SU-DHL-6 (cell line): ENCODE results near the gene LIM2.
"Not testable (repeated sequence)": the region's sequence is repeated elsewhere in the genome, so short reads cannot be mapped to it uniquely, and the experiment has no call there.

Experiments used
- H2AFZ ChIP-seq: fragments of 200-600 bp; sonication (generic); 2 replicates; pipeline ENCODE4 v1.6.1; 2014; ENCODE audit warnings: low read depth, mild to moderate bottlenecking, moderate library complexity, mixed read lengths, antibody characterized with exemption, low read length; ENCODE audit not compliant: severe bottlenecking
- H3F3A ChIP-seq: fragments of 200-600 bp; shearing (Covaris generic); 2 replicates; pipeline ENCODE4 v1.6.0; 2016; ENCODE audit warnings: antibody characterized with exemption, mild to moderate bottlenecking; ENCODE audit not compliant: insufficient read depth
- H3K27ac ChIP-seq: fragments of 200-600 bp; sonication (generic); 2 replicates; pipeline ENCODE4 v1.5.1; 2016; ENCODE audit warnings: low read depth, mild to moderate bottlenecking, low read length, moderate library complexity, mixed read lengths
- H3K27me3 ChIP-seq: fragments of 200-600 bp; sonication (generic), shearing (Covaris generic); 2 replicates; pipeline ENCODE4 v1.6.0; 2014; ENCODE audit warnings: mild to moderate bottlenecking, low read length
- H3K36me3 ChIP-seq: fragments of 200-600 bp; sonication (generic); 2 replicates; pipeline ENCODE4 v1.6.1; 2014; ENCODE audit warnings: mild to moderate bottlenecking, low read length, mixed read lengths
- H3K4me2 ChIP-seq: fragments of 300-600, 200-600 bp; shearing (Covaris generic), sonication (generic); 2 replicates; pipeline ENCODE4 v1.6.0; 2014; ENCODE audit warnings: low read length, low read depth, mild to moderate bottlenecking; ENCODE audit not compliant: poor library complexity, severe bottlenecking
- H3K4me3 ChIP-seq: fragments of 200-600 bp; sonication (generic); 2 replicates; pipeline ENCODE4 v1.5.1; 2014; ENCODE audit warnings: antibody characterized with exemption, low read length, mild to moderate bottlenecking, mixed read lengths; ENCODE audit not compliant: insufficient read depth, poor library complexity, severe bottlenecking
- H3K79me2 ChIP-seq: fragments of 200-600 bp; sonication (generic); 2 replicates; pipeline ENCODE4 v1.6.1; 2014; ENCODE audit warnings: mild to moderate bottlenecking, low read length, moderate library complexity; ENCODE audit not compliant: insufficient read depth
- H3K9ac ChIP-seq: fragments of 200-600 bp; sonication (generic); 2 replicates; pipeline ENCODE4 v1.7.0; 2014; ENCODE audit warnings: mild to moderate bottlenecking, low read length
- H3K9me2 ChIP-seq: fragments of 200-600 bp; sonication (generic); replicated peaks from 2 replicates; pipeline ENCODE4 v1.6.1; 2014; ENCODE audit warnings: low read length; ENCODE audit not compliant: insufficient read depth
- H3K9me3 ChIP-seq: fragments of 200-600 bp; sonication (generic); 2 replicates; pipeline ENCODE4 v1.6.1; 2014; ENCODE audit warnings: low read length, mixed read lengths; ENCODE audit not compliant: insufficient read depth
- H4K20me1 ChIP-seq: fragments of 200-600 bp; sonication (generic); 2 replicates; pipeline ENCODE4 v1.6.1; 2014; ENCODE audit warnings: low read depth, mild to moderate bottlenecking, antibody characterized with exemption, low read length, moderate library complexity, mixed read lengths
- EZH2phosphoT487 ChIP-seq: fragments of 200-600 bp; sonication (generic), shearing (Covaris generic); conservative IDR thresholded peaks from 2 replicates; pipeline ENCODE4 v1.6.1; 2018; ENCODE audit warnings: mild to moderate bottlenecking, antibody characterized with exemption, low read length, moderate library complexity, mixed read lengths
- TF ChIP-seq, protein P1 (sequence below): fragments of 200-600 bp; sonication (generic); IDR thresholded peaks from one replicate; pipeline ENCODE4 v1.5.1; 2017; ENCODE audit warnings: antibody characterized with exemption, mild to moderate bottlenecking, low read length, moderate library complexity; ENCODE audit not compliant: insufficient read depth, poor library complexity, severe bottlenecking

The LIM2 gene

GRCh38 chr19:51417107-51417809 lies 29.5 kb upstream of the LIM2 start, which contains the start of gene SIGLEC10:
TSS of gene SIGLEC10 (minus strand) at chr19:51417642. CDS start at chr19:51417581, 61 bp downstream.
- Histone ChIP-seq H3K79me2 (no peaks in the 10 kb centered on the region), H3K9me3 (no peaks in the 10 kb centered on the region), H3K4me3 (no peak within 1 kb of the TSS), H3K9me2 (no peaks in the 10 kb centered on the region), H3K27me3 (no peaks in the 10 kb centered on the region), H3K4me2 (peak within 1 kb of the TSS; percentile 24), H2AFZ (peak within 1 kb of the TSS; percentile 85), H3K9ac (peak within 1 kb of the TSS; percentile 38), H3K36me3 (no peaks in the 10 kb centered on the region), H3F3A (no peaks in the 10 kb centered on the region), H3K27ac (0 out of 2 replicates have a peak within 1 kb of the TSS, but pooled peaks have one; percentile 32), H4K20me1 (no peaks in the 10 kb centered on the region)
- TF ChIP-seq, protein P1, sequence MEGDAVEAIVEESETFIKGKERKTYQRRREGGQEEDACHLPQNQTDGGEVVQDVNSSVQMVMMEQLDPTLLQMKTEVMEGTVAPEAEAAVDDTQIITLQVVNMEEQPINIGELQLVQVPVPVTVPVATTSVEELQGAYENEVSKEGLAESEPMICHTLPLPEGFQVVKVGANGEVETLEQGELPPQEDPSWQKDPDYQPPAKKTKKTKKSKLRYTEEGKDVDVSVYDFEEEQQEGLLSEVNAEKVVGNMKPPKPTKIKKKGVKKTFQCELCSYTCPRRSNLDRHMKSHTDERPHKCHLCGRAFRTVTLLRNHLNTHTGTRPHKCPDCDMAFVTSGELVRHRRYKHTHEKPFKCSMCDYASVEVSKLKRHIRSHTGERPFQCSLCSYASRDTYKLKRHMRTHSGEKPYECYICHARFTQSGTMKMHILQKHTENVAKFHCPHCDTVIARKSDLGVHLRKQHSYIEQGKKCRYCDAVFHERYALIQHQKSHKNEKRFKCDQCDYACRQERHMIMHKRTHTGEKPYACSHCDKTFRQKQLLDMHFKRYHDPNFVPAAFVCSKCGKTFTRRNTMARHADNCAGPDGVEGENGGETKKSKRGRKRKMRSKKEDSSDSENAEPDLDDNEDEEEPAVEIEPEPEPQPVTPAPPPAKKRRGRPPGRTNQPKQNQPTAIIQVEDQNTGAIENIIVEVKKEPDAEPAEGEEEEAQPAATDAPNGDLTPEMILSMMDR, result no peak
- no peak for TF ChIP-seq EZH2phosphoT487

DNA sequence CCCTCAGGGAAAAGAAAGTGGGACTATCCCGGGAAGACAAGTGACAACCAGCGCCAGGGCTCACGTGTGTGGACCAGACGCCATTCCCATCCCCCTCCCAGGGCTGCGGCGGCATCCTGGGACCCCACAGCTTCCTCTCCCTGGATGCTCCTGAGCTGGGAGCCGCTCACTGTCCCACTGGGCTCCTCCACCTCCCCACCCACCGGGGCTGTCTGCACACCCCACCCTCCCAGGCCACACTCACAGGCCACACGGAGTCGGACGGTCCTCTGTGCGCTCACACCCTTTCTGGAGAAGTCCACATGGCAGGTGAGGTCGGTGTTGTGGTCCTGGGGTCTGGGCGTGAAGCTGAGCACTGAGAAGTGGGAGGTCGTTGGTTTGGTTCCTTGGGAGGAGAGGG lies 28.6 kb upstream of the LIM2 start:
- H3K4me3 ChIP-seq, H3K27ac ChIP-seq, H3K36me3 ChIP-seq, H4K20me1 ChIP-seq, H2AFZ ChIP-seq, H3K9ac ChIP-seq, H3K79me2 ChIP-seq, H3K27me3 ChIP-seq, H3K9me3 ChIP-seq, H3K4me2 ChIP-seq, H3K9me2 ChIP-seq, H3F3A ChIP-seq: not testable (repeated sequence)

GRCh38 chr19:51415187-51415586 lies 27.4 kb upstream of the LIM2 start:
- H3K4me3 ChIP-seq, result no peak overlapping the region
- H3K9me3 ChIP-seq, result no peaks in the 10 kb centered on the region
- H3K79me2 ChIP-seq, result no peaks in the 10 kb centered on the region
- no peak overlapping the region for H2AFZ ChIP-seq
- TF ChIP-seq, protein P1, result no peak
- TF ChIP-seq EZH2phosphoT487, result no peak
- no peak overlapping the region for H3K9ac ChIP-seq
- H3K4me2 ChIP-seq, result no peak overlapping the region
- H3K9me2 ChIP-seq, result no peaks in the 10 kb centered on the region
- no peaks in the 10 kb centered on the region for H3F3A ChIP-seq
- no peak overlapping the region for H3K27ac ChIP-seq
- no peaks in the 10 kb centered on the region for H3K36me3 ChIP-seq
- H3K27me3 ChIP-seq, result no peaks in the 10 kb centered on the region
- H4K20me1 ChIP-seq, result no peaks in the 10 kb centered on the region

- Histone ChIP-seq H3K9me2 (no peaks in the 10 kb centered on the region), H3K9ac (no peak overlapping the region), H3K4me2 (no peak overlapping the region), H3K27ac (no peak overlapping the region), H2AFZ (no peak overlapping the region), H3F3A (no peaks in the 10 kb centered on the region), H3K36me3 (no peaks in the 10 kb centered on the region), H3K4me3 (no peak overlapping the region), H4K20me1 (no peaks in the 10 kb centered on the region), H3K9me3 (no peaks in the 10 kb centered on the region), H3K27me3 (no peaks in the 10 kb centered on the region), H3K79me2 (no peaks in the 10 kb centered on the region)
- TF ChIP-seq EZH2phosphoT487, result no peak
- TF ChIP-seq, protein P1, result no peak
Measured at GRCh38 chr19:51410950-51411748, 23.4 kb upstream of the LIM2 start.
